Testis (tissue), 3 donors: ENCODE data around the gene POLR2C. TPM values are rescaled to one million over a fixed set of nuclear protein-coding genes. Genes with fewer than 3 reads are reported as not detected.

ENCODE experiments used
- DNase-seq: peaks from one replicate; pipeline ENCODE4 v3.0.0-alpha.2; 2019
- H3K27ac ChIP-seq, 2 donors: fragments of 200-600 bp; sonication (generic); one replicate each; pipeline ENCODE4 v1.5.1; 2019
- H3K27me3 ChIP-seq: fragments of 200-600 bp; sonication (generic); one replicate; pipeline ENCODE4 v1.5.1; 2019
- H3K36me3 ChIP-seq: fragments of 200-600 bp; sonication (generic); one replicate; pipeline ENCODE4 v1.5.1; 2017; ENCODE audit warnings: low read depth; ENCODE audit errors: missing control alignments
- H3K4me1 ChIP-seq: fragments of 200-600 bp; sonication (generic); one replicate; pipeline ENCODE4 v1.5.1; 2019
- H3K4me3 ChIP-seq, 2 donors: fragments of 200-600 bp; sonication (generic); one replicate each; pipeline ENCODE4 v1.5.1; 2017 to 2019
- H3K9me3 ChIP-seq: fragments of 200-600 bp; sonication (generic); one replicate; pipeline ENCODE4 v1.5.1; 2017
- CTCF ChIP-seq, 3 experiments: fragments of 450-650 bp in 2 of 3; fragments of 200-600 bp in 1 of 3; sonication (generic) in 1 of 3; IDR thresholded peaks; one replicate each; pipeline ENCODE4 v1.5.1; 2016 to 2019; ENCODE audit warnings: antibody characterized with exemption in 3 of 3, mild to moderate bottlenecking in 2 of 3, moderate library complexity in 1 of 3
- POLR2A ChIP-seq: fragments of 450-650 bp; IDR thresholded peaks from one replicate; pipeline ENCODE4 v1.6.1; 2017; ENCODE audit warnings: antibody characterized with exemption, mild to moderate bottlenecking, moderate library complexity
- WGBS, 2 donors: methylation state at CpG; one replicate each; pipeline ENCODE4 v1.1.5; 2018; 5-methylcytosine and 5-hydroxymethylcytosine counted together
- intact Hi-C: fragments of 100-400 bp; cut with DNase I; formaldehyde crosslinking; loops from one replicate; pipeline ENCODE4 v1.15.1; 2023; ENCODE audit warnings: low total_unique reads
- polyA plus RNA-seq: library from polyadenylated mRNA; stranded (reverse); fragments of 350-450 nt; fragmentation: Illumina TruSeq; extraction: RNeasy Lipid Tissue Mini Kit (QIAGEN cat#74804); gene quantifications from one replicate; pipeline ENCODE4 v1.2.3, GENCODE V29; 2014; ENCODE audit warnings: low read depth, low replicate concordance; ENCODE audit not compliant: insufficient read depth
- total RNA-seq, 2 donors: library from RNA; depleted of rRNA; stranded (reverse); fragments of >200 nt; gene quantifications; one replicate each; pipeline ENCODE4 v1.2.3, GENCODE V29; 2016

POLR2C gene
- total and polyA plus RNA-seq, 3 donors from 2014 or later = 65.0 to 102 (median 88.7) TPM

- intact Hi-C loops = loop anchor here (10.0 kb wide), 1 partner anchor 87 kb away; no protein-coding TSS in a partner anchor
- Histone ChIP-seq H3K4me1 (no peaks in the 10 kb centered on the region), H3K36me3 (no peaks in the 10 kb centered on the region), H3K27ac (no peak overlapping the region), H3K4me3 (no peak overlapping the region), H3K27me3 (no peaks in the 10 kb centered on the region), H3K9me3 (no peaks in the 10 kb centered on the region)
- WGBS, 2 donors = 72 to 76% methylated on average over 8 of the region's 8 CpGs
- TF ChIP-seq POLR2A (no peak), CTCF (IDR thresholded peaks at IDR 0.05) (no peak)
- DNase-seq = no peak
Observed at GRCh38 chr16:57427307-57427706, 35.2 kb upstream of the POLR2C start.

GRCh38 chr16:57427824-57428223, 34.7 kb upstream of the POLR2C start:
- Histone ChIP-seq H3K9me3 (no peaks in the 10 kb centered on the region), H3K4me3 (no peak overlapping the region), H3K27me3 (no peaks in the 10 kb centered on the region), H3K4me1 (no peaks in the 10 kb centered on the region), H3K36me3 (no peaks in the 10 kb centered on the region), H3K27ac (no peak overlapping the region)
- TF ChIP-seq POLR2A (no peak), CTCF (IDR thresholded peaks at IDR 0.05) (no peak)
- no peak for DNase-seq
- intact Hi-C loops = loop anchor here (10.0 kb wide), 1 partner anchor 87 kb away; no protein-coding TSS in a partner anchor

DNA sequence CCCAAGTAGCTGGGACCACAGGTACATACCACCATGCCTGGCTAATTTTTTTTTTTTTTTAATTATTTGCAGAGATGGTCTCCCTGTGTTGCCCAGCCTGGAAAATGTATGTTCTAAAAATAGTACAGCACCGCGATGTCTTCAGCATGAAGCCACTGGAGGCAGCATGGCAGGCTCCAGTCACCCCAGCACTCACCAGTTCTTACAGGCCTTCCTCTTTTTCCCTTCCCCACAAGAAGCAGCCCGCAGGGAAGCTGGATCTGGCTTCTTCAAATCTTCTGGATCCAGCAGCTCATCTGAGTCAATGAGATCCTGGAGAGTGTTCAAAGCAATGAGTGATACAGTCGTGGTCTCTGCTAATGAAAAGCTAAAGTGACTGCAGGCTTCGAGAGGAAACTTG, 31.5 kb upstream of the POLR2C start:
- Histone ChIP-seq H3K36me3 (no peaks in the 10 kb centered on the region), H3K9me3 (no peaks in the 10 kb centered on the region), H3K4me1 (no peaks in the 10 kb centered on the region), H3K4me3 (no peak overlapping the region), H3K27ac (no peak overlapping the region), H3K27me3 (no peaks in the 10 kb centered on the region)
- intact Hi-C loops = no loop called here
- DNase-seq = no peak
- 96% methylated on average over 5 of the region's 5 CpGs for WGBS, 2 donors
- no peak for TF ChIP-seq POLR2A
- no peak for TF ChIP-seq CTCF (IDR thresholded peaks at IDR 0.05)

- Histone ChIP-seq H3K36me3 (no peaks in the 10 kb centered on the region), H3K9me3 (no peaks in the 10 kb centered on the region), H3K4me1 (no peaks in the 10 kb centered on the region), H3K27ac (no peak overlapping the region), H3K27me3 (no peaks in the 10 kb centered on the region), H3K4me3 (no peak overlapping the region)
- no peak for TF ChIP-seq CTCF (IDR thresholded peaks at IDR 0.05)
- TF ChIP-seq POLR2A = no peak
- WGBS, 2 donors = 95 to 96% methylated on average over 2 of the region's 2 CpGs
- no peak for DNase-seq
- intact Hi-C loops = no loop called here
Observed at GRCh38 chr16:57432505-57432904, 30.0 kb upstream of the POLR2C start.

GRCh38 chr16:57432989-57433388, 29.5 kb upstream of the POLR2C start:
- H3K9me3 ChIP-seq = no peaks in the 10 kb centered on the region
- WGBS, 2 donors = 91 to 93% methylated on average over 3 of the region's 3 CpGs
- H3K27me3 ChIP-seq = no peaks in the 10 kb centered on the region
- H3K27ac ChIP-seq = no peak overlapping the region
- H3K4me1 ChIP-seq = no peaks in the 10 kb centered on the region
- no peak overlapping the region for H3K4me3 ChIP-seq
- intact Hi-C loops = no loop called here
- no peaks in the 10 kb centered on the region for H3K36me3 ChIP-seq
- TF ChIP-seq POLR2A = no peak
- no peak for TF ChIP-seq CTCF (IDR thresholded peaks at IDR 0.05)
- no peak for DNase-seq
